ENCODE results near the gene RNPS1. TPM values are rescaled to one million over a fixed set of nuclear protein-coding genes. Genes with fewer than 3 reads are reported as not detected.

The RNPS1 gene
- total and polyA plus RNA-seq, 4 donors: 92.0 to 144 (median 112) TPM

DNA sequence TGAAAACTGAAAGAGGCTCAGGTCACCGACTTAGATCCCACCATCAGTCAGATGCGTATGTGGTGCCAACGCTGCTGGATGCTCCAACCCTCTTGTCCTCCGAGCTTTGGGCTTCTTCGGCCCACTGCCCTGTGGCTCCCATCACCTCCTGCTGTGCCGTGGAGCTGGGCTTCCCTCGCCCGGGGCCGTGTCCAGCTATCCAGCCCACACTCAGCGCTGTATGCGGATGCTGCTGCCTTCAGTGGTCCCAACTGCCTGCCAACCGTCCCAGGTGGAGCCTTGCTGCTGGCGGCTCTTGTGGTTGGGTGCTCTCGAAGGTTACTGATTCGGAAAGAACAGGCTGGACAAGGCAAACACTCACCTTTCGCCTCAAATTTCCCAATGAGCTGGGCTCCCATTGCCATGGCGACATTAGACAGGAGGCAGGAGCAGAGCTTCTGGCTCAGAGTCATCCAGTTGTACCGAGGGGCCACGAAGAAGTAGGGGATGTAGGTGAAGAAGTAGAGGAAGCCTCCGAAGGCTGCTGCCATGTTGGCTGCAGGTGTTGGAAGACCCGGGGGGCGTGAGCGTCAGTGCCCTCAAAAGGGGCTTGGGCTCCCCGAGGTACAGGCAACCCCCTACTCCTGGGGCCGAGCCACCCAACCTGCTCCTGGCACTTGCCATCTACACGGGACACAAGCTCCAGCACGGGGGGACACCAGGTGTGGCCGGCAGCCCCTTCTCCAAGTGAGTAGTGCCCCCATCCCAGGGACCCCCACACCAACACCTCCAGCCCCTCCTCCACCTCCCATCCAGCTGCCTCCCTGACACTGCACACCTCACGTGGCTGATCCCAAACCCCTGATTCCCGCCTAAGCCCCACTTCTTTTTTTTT, 40.4 kb upstream of the RNPS1 start:
- TF ChIP-seq, protein P1, sequence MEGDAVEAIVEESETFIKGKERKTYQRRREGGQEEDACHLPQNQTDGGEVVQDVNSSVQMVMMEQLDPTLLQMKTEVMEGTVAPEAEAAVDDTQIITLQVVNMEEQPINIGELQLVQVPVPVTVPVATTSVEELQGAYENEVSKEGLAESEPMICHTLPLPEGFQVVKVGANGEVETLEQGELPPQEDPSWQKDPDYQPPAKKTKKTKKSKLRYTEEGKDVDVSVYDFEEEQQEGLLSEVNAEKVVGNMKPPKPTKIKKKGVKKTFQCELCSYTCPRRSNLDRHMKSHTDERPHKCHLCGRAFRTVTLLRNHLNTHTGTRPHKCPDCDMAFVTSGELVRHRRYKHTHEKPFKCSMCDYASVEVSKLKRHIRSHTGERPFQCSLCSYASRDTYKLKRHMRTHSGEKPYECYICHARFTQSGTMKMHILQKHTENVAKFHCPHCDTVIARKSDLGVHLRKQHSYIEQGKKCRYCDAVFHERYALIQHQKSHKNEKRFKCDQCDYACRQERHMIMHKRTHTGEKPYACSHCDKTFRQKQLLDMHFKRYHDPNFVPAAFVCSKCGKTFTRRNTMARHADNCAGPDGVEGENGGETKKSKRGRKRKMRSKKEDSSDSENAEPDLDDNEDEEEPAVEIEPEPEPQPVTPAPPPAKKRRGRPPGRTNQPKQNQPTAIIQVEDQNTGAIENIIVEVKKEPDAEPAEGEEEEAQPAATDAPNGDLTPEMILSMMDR (IDR thresholded peaks at IDR 0.05; ENCODE audit: control extremely low read depth, extremely low read depth): no peak
- ATAC-seq (ENCODE audit: insufficient read depth, low FRiP score) (no peak), DNase-seq (no peak)
- H3K4me1 ChIP-seq (ENCODE audit: control insufficient read depth in 5 of 5, insufficient read depth in 5 of 5, low read length in 5 of 5): no peaks in the 10 kb centered on the region
- H3K36me3 ChIP-seq (ENCODE audit: control insufficient read depth in 4 of 4, insufficient read depth in 4 of 4, low read length in 4 of 4): peaks cover 0 to 14% (median 0%) of the 10 kb centered on the region in 4 donors
- H3K4me3 ChIP-seq: no peak overlapping the region
- H3K9ac ChIP-seq (ENCODE audit: insufficient read depth in 1 of 2, low read length in 2 of 2): no peak overlapping the region
- no peaks in the 10 kb centered on the region for H3K27me3 ChIP-seq (ENCODE audit: control insufficient read depth in 3 of 3, insufficient read depth in 3 of 3, low read length in 2 of 3)
- WGBS, 2 donors: 91 to 94% methylated on average over 30 of the region's 30 CpGs
- no peak overlapping the region for H3K27ac ChIP-seq (ENCODE audit: low read depth in 1 of 2, low read length in 1 of 2)
- H3K9me3 ChIP-seq (ENCODE audit: control insufficient read depth in 4 of 4, insufficient read depth in 3 of 4, low read length in 3 of 4): no peaks in the 10 kb centered on the region

DNA sequence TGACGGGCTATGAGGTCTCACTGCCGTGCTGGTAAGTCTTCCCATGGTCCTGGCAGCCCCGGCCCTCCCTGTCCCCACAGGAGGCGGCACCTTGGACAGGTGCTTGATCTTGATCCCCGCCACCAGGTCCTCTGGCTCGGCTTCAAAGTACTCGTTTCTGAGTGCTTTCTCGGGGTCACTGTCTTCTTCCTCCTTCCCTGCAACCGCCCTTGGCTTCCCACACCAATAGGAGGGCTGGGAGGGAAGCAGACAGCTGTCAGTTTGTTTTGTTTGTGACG, 31.9 kb upstream of the RNPS1 start:
- ATAC-seq (ENCODE audit: insufficient read depth, low FRiP score): no peak
- no peaks in the 10 kb centered on the region for H3K9me3 ChIP-seq (ENCODE audit: control insufficient read depth in 4 of 4, insufficient read depth in 3 of 4, low read length in 3 of 4)
- H3K4me3 ChIP-seq: no peak overlapping the region
- no peak overlapping the region for H3K9ac ChIP-seq (ENCODE audit: insufficient read depth in 1 of 2, low read length in 2 of 2)
- no peaks in the 10 kb centered on the region for H3K27me3 ChIP-seq (ENCODE audit: control insufficient read depth in 3 of 3, insufficient read depth in 3 of 3, low read length in 2 of 3)
- DNase-seq: no peak
- H3K27ac ChIP-seq (ENCODE audit: low read depth in 1 of 2, low read length in 1 of 2): no peak overlapping the region
- TF ChIP-seq, protein P1 (IDR thresholded peaks at IDR 0.05; ENCODE audit: control extremely low read depth, extremely low read depth): no peak
- peaks cover 0 to 3% (median 0%) of the 10 kb centered on the region in 5 donors for H3K4me1 ChIP-seq (ENCODE audit: control insufficient read depth in 5 of 5, insufficient read depth in 5 of 5, low read length in 5 of 5)
- H3K36me3 ChIP-seq (ENCODE audit: control insufficient read depth in 4 of 4, insufficient read depth in 4 of 4, low read length in 4 of 4): peaks cover 0 to 51% (median 0%) of the 10 kb centered on the region in 4 donors
- whole genome bisulfite sequencing, 2 donors: 70 to 72% methylated on average over 10 of the region's 10 CpGs

DNA sequence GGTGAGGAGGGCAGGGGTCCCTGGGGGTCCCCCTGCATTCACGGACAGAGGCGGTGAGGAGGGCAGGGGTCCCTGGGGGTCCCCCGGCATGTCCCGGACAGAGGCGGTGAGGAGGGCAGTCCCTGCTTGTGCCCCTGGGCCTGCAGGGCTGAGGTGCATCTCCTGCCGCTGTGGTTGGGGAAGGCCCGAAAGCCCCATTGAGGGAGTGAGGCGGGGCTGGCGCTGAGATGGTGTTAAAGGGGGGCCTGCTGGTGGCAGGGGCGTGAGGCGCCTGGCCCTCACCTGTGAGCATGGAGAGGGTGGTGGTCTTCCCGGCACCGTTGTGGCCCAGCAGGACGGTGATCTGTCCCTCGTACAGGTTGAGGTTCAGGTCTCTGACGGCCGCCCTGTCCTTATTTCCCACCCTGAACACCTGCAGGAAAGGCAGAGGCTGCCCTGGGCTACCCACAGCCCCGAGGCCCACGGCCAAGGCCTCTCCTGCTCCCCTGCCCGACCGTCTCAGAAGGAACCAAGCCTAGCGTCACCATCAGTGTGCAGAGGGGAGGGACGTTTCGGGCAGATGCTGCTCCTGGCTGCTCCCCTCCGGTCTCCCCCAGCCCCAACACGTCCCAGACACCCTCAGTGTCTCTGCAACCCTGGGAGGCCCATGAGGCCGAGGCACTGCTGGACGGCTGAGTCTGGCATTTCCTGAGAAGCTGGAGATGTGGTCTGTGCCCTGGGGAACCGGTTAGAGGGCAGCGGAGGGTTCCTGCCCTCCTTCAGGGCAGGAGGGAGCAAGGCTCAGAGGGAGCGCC, 31.4 kb upstream of the RNPS1 start:
- Histone ChIP-seq H3K27ac (ENCODE audit: low read depth in 1 of 2, low read length in 1 of 2) (no peak overlapping the region), H3K4me3 (no peak overlapping the region), H3K36me3 (ENCODE audit: control insufficient read depth in 4 of 4, insufficient read depth in 4 of 4, low read length in 4 of 4) (peaks cover 0 to 51% (median 0%) of the 10 kb centered on the region in 4 donors), H3K4me1 (ENCODE audit: control insufficient read depth in 5 of 5, insufficient read depth in 5 of 5, low read length in 5 of 5) (peaks cover 0 to 3% (median 0%) of the 10 kb centered on the region in 5 donors), H3K9me3 (ENCODE audit: control insufficient read depth in 4 of 4, insufficient read depth in 3 of 4, low read length in 3 of 4) (no peaks in the 10 kb centered on the region), H3K9ac (ENCODE audit: insufficient read depth in 1 of 2, low read length in 2 of 2) (no peak overlapping the region), H3K27me3 (ENCODE audit: control insufficient read depth in 3 of 3, insufficient read depth in 3 of 3, low read length in 2 of 3) (no peaks in the 10 kb centered on the region)
- DNase-seq (no peak), ATAC-seq (ENCODE audit: insufficient read depth, low FRiP score) (no peak)
- WGBS, 2 donors: 83 to 86% methylated on average over 30 to 31 of the region's 31 CpGs
- TF ChIP-seq, protein P1 (IDR thresholded peaks at IDR 0.05; ENCODE audit: control extremely low read depth, extremely low read depth): no peak

All from lung (tissue), 12 donors.